ENCODE data around the gene ACTL7B.
"Not testable (repeated sequence)": the region's sequence is repeated elsewhere in the genome, so short reads cannot be mapped to it uniquely, and the experiment has no call there.

Gene ACTL7B

DNA sequence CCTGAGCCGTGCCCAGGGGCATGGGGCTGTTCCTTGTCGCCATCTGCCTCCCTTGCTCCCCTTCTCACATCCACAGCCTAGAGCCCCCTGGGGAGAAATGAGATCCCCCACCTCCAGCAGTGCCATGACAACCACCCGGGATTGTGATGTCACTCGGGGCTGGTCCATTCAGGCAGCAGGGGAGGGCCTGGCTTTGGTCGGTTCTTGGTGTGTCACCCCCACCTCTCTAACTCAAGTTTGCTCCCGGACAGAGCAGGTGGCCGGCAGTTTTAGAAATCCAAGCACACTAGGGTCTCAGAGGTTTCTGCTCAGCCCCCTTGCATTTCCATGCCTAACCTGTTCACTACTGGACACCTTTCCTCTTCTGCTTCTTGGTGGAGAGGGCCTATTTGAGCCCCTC is at the start of gene ACTL7B:
Gene ACTL7B (minus strand): TSS at position 99 of the 400 bp plus-strand sequence. CDS start 56 bp downstream, at position 43.
- DNase-seq: no peak

GRCh38 chr9:108905494-108905893 is 49.7 kb upstream of the ACTL7B start:
- DNase-seq: no peak

- DNase-seq: no peak
Observed at GRCh38 chr9:108904161-108904560, 48.4 kb upstream of the ACTL7B start.

DNA sequence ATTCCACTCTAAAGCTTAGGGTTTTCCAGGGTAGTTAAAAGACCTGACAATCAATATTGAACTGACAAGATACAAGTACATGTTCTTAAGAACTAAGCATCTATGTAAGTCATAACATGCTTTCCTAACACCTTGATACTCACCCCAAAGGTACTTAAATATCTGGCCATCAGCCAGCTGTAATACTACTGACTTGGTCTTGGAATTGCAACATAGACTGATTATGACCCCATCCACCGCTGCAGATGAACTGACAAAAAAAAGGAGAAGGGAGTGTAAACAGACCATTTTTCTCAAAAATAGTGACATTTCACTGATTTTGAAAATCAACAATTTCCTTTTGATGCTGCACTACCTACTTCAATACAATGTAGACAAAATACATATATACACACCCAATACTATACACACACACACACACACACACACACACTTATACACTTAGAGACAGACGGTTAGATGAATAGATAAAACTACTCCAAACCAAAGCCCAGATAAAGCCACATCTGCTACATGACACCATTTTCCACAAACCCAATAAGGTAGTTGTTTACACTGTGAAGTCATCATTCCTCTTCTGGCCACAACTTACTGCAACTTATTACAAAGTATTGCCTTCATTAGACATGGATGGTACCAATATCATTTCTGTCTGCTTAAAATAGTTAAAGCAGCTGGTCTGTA is 47.8 kb upstream of the ACTL7B start:
- no peak for DNase-seq

DNA sequence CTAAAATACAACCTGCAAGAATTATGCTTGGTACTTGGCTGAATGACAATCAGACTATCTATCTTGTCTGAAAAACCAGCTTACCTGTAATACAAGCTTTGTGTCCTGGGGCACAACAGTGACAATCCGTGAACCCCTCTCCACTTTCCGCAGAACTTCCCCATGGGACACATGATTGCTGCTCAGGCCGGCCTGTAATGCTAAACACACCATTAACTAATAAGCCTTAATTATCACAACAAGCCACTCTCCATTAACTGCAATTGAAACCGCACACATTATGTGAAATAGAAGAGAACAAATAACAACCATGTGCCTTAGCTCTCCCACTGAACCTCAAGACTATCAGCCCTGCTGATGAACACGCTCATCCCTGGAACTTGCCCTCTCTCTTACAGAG is 44.4 kb upstream of the ACTL7B start:
- no peak for DNase-seq

DNA sequence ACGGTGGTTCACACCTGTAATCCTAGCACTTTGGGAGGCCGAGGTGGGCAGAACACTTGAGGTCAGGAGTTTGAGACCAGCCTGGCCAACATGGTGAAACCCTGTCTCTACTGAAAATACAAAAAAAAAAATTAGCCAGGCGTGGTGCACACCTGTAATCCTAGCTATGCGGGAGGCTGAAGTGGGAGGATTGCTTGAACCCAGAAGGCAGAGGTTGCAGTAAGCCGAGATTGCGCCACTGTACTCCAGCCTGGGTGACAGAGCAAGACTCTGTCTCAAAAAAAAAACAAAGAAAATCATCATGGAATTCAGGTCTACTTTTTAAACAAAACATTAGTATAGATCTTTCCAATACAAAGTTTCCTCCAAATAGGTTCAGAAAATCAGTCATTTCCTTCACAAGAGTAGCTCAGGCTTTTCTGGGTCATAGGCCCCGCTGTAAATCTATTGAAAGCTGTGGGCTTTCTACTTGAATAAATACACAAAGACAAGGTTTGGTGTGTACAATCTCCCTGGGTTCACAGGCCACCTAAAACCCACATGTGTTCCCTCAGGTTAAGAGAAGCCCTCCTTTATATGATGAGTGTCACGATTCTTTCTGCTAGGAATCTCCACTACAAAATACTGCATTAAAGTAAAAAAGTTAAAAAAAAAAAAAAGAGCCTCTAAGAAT is 43.4 kb upstream of the ACTL7B start:
- DNase-seq: not testable (repeated sequence)

GRCh38 chr9:108897324-108898096 is 41.7 kb upstream of the ACTL7B start:
- DNase-seq: no peak

DNA sequence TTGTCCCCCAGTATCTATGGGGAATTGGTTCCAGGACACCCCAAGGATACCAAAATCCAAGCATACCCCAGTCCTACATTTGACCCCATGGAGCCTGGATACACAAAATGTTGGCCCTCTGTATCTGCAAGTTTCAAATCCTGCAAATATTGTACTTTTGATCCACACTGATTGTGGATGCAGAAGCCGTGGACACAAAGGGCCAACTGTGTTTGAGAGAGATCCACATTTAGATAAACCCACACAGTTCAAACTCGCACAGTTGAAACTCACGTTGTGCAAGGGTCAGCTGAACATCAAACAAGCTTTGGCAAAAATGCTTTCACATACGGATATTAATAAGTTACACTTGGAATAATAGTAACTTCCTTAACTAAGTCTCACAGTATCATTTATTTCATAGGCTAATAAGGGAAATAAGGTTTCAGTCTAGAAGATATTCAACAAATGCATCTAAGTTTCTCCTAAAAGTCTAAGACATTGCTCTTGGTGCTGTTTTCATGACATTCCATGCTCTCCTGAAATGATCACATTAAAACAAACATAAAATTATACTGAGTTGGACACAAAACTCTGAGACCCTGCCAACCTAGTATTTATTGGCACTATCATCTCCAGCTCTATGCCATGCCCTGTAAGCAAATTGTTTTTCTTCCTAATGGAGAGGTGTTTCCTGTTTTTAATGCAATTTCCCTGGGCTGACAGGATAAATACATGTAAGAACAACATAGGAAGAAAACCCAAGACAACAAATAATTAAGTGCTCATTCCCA is 38.6 kb upstream of the ACTL7B start:
- DNase-seq: no peak

DNA sequence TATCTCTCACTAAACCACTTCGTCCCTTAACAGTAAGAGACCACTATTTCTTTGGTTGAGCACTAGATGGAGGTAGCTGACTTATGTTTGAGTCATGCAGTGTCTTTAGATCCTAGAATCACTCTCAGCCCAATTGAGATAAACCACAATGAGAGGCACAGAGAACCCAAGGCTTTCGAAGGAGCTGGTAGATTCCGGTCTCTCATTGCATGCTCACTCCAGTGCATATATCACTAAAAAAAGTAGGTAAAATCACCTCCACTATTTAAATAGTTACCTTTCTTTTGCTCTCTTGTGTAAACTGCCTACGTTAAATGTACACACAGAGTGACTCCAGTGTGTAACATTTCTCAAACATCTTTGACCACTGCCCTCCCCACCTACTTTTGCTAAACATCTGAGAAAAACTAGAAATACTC is 33.9 kb upstream of the ACTL7B start:
- no peak for DNase-seq

- not testable (repeated sequence) for DNase-seq
Observed at GRCh38 chr9:108886594-108887271, 30.9 kb upstream of the ACTL7B start.

- peak in 1 of 2 experiments; percentile 24 for DNase-seq
Observed at GRCh38 chr9:108885643-108886348, 30.0 kb upstream of the ACTL7B start.

DNA sequence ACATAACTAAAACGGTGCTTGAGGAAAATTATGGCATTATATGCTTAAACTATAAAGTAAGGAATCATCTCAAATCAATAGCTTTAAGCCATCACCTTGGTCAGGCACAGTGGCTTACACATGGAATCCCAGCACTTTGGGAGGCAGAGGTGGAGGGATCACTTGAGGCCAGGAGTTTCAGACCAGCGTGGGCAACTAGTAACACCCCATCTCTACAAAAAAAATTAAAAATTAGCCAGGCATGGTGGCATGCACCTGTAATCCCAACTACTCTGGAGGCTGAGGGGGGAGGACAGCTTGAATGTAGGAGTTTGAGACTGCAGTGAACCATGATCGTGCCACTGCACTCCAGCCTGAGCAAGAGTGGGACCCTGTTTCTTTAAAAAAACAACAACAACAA is 28.9 kb upstream of the ACTL7B start:
- DNase-seq: no peak

DNA sequence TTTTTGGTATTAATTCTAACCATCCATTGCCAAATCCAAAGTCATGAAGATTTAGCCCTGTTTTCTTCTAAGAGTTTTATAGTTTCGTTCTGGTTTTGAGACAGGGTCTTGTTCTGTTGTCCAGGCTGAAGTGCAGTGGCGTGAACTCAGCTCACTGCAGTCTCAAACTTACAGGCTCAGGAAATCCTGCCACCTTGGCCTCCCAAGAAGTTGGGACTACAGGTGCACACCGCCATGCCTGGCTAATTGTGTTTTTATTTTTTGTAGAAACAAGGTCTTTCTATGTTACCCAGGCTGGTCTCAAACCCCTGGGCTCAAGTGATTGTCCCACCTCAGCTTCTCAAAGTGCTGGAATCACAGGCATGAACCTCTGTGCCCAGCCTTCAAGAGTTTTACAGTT is 27.3 kb upstream of the ACTL7B start:
- DNase-seq: no peak

DNA sequence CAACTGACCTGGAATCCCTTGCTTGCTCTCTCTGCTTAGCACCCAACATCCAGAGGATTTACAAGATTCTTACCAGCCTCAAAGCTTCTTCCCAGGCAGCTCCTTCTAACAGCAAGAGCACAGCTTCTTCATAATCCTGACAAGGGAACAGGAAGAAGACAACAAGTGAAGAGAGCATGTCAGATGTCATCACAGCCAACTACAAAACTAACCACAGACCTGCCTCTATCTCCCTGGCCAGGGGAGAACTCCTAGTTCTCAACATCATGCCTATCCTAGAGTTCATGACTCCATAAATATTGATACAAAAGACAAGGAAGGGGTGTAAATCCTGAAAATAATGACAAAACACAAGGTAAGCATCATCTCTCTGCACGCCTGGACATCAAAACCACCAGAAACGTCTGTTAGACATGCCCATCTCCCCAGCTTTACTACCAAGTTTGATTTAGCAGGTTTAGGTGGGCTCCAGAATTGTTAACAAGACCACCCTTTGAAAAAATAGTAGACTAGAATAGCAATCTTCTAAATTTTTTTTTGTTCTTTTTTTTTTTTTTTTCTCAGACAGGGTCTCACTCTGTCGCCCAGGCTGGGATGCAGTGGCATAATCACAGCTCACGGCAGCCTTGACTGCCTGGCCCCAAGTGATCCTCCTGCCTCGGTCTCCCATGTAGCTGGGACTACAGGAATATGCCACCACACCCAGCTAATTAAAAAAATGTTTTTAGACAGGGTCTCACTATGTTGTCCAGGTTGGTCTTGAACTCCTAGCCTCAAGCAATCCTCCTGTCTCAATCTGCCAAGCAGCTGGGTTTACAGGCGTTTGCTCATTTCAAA is 26.5 kb upstream of the ACTL7B start:
- DNase-seq: no peak

DNA sequence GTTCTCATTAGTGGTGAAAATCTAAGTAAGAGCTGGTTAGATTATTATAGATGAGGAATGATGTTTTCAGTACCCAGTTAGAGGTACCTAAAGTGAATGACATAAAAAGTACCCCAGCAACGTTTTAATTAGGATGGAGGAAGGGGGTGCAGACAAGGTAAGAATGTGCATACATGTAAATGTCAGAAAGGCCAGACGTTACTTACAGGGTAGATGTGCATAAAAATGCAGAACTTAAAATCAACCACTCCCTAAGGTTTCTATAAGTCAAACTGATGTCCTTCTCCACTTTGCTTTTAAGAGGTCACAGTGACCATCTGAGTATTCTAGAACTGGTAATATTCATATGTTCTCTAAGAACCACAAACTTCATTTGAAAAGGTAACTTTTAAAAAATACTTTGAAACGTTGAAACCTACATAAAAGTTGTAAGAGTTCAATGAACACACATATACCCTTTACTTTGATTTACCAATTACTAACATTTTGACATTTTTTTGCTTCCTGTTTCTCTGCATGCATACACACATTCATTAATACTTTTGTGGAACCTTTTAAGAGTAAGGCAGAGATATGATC is 25.0 kb upstream of the ACTL7B start:
- no peak for DNase-seq

- no peak for DNase-seq
Observed at GRCh38 chr9:108877524-108877923, 21.7 kb upstream of the ACTL7B start.

DNA sequence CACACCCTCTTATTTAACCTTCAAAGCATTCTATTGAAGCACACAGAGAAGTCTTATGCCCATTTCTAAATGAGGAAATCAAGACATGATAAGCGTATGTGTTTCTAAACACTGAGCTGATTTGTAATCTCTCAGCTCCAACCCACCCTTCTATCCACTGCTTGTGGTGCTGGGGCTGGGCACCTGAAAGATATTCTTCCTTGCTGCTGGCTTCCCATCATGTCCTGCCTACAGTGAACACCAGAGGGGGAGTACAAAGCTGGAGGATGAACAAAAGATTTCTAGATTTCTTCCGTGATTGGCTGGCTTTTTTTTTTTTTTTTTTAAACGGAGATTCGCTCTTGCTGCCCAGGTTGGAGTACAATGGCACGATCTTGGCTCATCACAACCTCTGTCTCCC is 20.6 kb upstream of the ACTL7B start:
- DNase-seq: no peak

DNA sequence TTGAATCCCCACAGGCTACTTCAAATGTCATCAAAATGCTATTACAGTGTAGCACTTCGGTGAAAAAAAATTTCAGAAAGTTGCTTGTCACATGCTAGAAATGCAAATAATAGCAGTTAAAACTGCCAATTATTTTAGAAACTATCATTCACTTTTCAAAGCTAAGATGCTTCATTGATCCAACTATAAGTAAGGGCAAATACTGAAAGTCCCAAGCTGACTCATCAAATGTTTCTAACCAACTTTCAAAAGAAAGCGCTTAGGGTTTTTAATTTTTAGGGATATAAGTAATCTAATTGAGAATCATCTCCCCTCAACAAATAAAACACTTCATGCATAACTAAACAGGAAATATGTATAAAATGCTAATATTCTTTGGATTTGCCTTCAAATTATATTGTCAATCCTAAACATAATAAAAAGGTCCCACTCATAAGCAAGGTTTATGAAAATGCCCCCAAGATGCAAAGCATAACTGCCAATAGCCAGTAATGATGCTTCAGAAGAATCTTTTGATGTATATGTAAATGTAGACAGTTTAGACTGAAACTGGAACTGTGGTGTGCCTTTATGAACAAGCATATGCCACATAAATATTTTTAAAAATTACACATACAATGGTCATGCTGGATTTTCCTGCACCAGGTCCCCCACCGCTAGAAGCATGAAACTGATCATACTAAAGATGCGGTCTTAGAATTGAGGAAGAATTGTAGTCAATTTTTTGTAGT is 18.4 kb upstream of the ACTL7B start:
- no peak for DNase-seq

GRCh38 chr9:108869092-108869725 is 13.4 kb upstream of the ACTL7B start:
- DNase-seq: no peak
